ENCODE measurements around the gene PTPA.

DNA sequence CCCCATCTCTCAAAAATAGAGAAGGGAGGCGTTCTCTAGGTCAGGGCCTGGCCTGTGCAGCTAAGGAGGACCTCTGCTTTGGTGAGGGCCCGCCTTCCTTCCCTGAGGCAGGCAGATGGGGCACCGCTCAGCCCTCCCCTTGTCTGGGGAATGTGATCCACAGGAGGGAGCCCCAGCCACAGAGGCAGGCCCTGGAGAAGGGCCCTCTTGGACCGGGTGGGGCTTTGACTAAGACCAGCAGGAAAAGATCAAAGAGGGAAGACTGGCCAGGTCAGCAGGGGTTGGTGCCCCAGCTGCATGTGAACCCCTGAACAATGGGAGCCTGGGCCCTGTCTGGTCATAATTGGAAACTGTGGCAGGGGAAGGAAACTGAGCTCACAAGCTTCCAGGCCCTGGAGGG is 21.9 kb downstream of the PTPA start:
- TF ChIP-seq, protein P1, sequence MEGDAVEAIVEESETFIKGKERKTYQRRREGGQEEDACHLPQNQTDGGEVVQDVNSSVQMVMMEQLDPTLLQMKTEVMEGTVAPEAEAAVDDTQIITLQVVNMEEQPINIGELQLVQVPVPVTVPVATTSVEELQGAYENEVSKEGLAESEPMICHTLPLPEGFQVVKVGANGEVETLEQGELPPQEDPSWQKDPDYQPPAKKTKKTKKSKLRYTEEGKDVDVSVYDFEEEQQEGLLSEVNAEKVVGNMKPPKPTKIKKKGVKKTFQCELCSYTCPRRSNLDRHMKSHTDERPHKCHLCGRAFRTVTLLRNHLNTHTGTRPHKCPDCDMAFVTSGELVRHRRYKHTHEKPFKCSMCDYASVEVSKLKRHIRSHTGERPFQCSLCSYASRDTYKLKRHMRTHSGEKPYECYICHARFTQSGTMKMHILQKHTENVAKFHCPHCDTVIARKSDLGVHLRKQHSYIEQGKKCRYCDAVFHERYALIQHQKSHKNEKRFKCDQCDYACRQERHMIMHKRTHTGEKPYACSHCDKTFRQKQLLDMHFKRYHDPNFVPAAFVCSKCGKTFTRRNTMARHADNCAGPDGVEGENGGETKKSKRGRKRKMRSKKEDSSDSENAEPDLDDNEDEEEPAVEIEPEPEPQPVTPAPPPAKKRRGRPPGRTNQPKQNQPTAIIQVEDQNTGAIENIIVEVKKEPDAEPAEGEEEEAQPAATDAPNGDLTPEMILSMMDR (IDR thresholded peaks at IDR 0.05) = no peak
- TF ChIP-seq EZH2 (IDR thresholded peaks at IDR 0.05; ENCODE audit: borderline replicate concordance, insufficient read depth, low read depth, low read length, poor library complexity, severe bottlenecking) = no peak
